Measurements from ENCODE around the gene GNA15. TPM values are rescaled to one million over a fixed set of nuclear protein-coding genes. Genes with fewer than 3 reads are reported as not detected.

The GNA15 gene
- total and polyA plus RNA-seq, 2 of the 8 experiments (the other 6 are each of a cell fraction or from before 2014, with no cell fraction given), result 0.26 to 0.45 TPM

DNA sequence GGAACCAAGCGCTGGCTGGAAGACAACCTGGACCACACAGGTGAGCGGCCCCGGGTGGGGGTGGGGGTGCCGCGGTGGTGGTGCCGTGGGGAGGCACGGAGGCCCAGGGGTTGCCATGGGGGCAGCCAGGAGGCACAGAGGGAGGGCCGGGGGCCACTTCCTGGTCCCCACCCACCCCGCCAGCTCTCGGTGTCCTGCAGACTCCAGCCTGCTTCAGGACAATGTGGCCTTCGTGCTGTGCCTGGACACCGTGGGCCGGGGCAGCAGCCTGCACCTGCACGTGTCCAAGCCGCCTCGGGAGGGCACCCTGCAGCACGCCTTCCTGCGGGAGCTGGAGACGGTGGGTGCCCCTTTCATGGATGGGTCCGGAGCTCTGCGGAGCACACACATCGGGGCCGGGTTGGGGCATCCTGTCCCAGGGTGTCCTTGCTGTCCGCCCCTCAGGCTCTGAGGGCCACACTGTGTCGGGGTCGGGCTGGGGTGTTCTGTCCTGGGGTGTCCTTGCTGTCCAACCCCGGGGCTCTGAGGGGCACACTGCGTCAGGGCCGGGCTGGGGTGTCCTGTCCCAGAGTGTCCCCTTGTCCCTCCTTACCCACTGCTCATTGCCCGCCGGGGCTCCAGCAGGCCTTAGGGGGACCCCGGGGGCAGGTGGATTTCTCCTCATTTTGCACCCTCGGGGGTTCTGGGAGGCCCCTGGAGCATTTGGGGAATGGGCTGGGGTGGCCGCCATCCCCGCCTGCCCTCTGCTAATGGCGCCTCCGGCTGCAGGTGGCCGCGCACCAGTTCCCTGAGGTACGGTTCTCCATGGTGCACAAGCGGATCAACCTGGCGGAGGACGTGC lies 68.2 kb downstream of the GNA15 start (continued):
- TF ChIP-seq, protein P1, sequence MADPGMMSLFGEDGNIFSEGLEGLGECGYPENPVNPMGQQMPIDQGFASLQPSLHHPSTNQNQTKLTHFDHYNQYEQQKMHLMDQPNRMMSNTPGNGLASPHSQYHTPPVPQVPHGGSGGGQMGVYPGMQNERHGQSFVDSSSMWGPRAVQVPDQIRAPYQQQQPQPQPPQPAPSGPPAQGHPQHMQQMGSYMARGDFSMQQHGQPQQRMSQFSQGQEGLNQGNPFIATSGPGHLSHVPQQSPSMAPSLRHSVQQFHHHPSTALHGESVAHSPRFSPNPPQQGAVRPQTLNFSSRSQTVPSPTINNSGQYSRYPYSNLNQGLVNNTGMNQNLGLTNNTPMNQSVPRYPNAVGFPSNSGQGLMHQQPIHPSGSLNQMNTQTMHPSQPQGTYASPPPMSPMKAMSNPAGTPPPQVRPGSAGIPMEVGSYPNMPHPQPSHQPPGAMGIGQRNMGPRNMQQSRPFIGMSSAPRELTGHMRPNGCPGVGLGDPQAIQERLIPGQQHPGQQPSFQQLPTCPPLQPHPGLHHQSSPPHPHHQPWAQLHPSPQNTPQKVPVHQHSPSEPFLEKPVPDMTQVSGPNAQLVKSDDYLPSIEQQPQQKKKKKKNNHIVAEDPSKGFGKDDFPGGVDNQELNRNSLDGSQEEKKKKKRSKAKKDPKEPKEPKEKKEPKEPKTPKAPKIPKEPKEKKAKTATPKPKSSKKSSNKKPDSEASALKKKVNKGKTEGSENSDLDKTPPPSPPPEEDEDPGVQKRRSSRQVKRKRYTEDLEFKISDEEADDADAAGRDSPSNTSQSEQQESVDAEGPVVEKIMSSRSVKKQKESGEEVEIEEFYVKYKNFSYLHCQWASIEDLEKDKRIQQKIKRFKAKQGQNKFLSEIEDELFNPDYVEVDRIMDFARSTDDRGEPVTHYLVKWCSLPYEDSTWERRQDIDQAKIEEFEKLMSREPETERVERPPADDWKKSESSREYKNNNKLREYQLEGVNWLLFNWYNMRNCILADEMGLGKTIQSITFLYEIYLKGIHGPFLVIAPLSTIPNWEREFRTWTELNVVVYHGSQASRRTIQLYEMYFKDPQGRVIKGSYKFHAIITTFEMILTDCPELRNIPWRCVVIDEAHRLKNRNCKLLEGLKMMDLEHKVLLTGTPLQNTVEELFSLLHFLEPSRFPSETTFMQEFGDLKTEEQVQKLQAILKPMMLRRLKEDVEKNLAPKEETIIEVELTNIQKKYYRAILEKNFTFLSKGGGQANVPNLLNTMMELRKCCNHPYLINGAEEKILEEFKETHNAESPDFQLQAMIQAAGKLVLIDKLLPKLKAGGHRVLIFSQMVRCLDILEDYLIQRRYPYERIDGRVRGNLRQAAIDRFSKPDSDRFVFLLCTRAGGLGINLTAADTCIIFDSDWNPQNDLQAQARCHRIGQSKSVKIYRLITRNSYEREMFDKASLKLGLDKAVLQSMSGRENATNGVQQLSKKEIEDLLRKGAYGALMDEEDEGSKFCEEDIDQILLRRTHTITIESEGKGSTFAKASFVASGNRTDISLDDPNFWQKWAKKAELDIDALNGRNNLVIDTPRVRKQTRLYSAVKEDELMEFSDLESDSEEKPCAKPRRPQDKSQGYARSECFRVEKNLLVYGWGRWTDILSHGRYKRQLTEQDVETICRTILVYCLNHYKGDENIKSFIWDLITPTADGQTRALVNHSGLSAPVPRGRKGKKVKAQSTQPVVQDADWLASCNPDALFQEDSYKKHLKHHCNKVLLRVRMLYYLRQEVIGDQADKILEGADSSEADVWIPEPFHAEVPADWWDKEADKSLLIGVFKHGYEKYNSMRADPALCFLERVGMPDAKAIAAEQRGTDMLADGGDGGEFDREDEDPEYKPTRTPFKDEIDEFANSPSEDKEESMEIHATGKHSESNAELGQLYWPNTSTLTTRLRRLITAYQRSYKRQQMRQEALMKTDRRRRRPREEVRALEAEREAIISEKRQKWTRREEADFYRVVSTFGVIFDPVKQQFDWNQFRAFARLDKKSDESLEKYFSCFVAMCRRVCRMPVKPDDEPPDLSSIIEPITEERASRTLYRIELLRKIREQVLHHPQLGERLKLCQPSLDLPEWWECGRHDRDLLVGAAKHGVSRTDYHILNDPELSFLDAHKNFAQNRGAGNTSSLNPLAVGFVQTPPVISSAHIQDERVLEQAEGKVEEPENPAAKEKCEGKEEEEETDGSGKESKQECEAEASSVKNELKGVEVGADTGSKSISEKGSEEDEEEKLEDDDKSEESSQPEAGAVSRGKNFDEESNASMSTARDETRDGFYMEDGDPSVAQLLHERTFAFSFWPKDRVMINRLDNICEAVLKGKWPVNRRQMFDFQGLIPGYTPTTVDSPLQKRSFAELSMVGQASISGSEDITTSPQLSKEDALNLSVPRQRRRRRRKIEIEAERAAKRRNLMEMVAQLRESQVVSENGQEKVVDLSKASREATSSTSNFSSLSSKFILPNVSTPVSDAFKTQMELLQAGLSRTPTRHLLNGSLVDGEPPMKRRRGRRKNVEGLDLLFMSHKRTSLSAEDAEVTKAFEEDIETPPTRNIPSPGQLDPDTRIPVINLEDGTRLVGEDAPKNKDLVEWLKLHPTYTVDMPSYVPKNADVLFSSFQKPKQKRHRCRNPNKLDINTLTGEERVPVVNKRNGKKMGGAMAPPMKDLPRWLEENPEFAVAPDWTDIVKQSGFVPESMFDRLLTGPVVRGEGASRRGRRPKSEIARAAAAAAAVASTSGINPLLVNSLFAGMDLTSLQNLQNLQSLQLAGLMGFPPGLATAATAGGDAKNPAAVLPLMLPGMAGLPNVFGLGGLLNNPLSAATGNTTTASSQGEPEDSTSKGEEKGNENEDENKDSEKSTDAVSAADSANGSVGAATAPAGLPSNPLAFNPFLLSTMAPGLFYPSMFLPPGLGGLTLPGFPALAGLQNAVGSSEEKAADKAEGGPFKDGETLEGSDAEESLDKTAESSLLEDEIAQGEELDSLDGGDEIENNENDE (IDR thresholded peaks at IDR 0.05; ENCODE audit: insufficient replicate concordance, low read length), result no peak
